COR-L47 (cell line): ENCODE data around the gene RINL.
"Not testable (repeated sequence)": the region's sequence is repeated elsewhere in the genome, so short reads cannot be mapped to it uniquely, and the experiment has no call there.

Experiments
- DNase-seq: peaks from one replicate; lab custom pipeline; 2025; lab: John Stamatoyannopoulos, UW

RINL gene

GRCh38 chr19:38905620-38906019 lies 27.5 kb upstream of the RINL start:
- DNase-seq = no peak

GRCh38 chr19:38904581-38905539 lies 26.8 kb upstream of the RINL start:
- no peak for DNase-seq

DNA sequence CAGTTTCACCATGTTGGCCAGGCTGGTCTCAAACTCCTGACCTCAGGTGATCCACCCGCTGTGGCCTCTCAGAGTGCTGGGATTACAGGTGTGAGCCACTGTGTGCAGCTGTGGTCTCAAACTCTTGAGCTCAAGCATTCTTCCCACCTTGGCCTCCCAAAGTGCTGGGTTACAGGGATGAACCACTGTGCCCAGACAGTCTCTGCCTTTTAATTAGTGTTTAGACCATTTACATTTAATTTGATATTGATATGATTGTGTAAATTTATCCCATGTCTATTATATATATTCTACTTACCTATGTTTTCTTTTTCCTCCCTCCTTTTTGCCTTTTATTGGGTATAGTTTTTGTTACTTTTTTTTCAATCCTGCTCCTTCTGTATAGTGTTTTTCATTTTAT lies 23.6 kb upstream of the RINL start:
- DNase-seq = no peak

DNA sequence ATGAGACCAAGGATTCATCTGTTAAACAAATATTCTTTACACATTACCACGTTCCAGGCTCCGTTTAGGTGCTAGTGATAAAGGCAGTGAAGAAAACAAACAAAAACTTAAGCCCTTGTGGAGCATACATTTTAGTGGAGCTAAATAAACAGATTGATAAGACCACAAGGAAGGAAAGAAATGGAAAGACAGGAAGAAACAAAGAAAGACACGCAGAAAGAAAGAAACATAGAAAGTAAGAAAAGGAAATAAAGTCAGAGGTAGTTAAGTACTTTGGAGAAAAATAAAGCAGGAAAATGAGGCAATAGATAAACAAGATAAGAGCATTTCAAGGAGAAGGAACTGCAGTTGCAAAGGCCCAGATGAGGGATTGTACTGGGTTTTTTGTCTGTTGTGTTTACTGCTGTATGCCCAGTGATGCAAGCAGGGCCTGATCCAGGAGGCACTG lies 22.7 kb upstream of the RINL start:
- DNase-seq = no peak

DNA sequence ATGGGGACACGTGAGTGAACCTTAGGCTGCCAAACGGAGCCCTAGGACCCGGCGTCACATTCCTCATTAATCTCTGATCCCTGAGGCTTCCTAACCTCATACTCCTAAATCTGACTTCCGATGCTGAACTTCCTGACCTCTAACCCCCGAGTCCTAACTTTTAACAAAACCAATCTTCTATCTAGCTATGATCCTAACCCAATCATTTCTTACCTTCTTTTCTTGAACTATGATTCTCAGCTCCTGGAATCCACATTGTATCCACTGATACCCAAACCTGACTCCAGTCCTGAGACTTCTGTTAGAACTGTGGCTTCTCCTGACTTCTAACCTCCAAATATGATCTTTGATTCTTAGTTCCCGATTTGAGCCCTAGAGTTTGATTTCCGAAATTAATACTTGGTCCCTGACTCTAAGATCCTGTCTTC lies 22.1 kb upstream of the RINL start:
- DNase-seq = no peak

GRCh38 chr19:38899447-38900201 lies 21.5 kb upstream of the RINL start, which contains the start of the genes NFKBIB and SIRT2:
TSS of gene NFKBIB (plus strand) at chr19:38899969. CDS start at chr19:38900033, 64 bp downstream.
TSS of gene SIRT2 (minus strand) at chr19:38899618. CDS start at chr19:38899521, 97 bp downstream.
- DNase-seq = peak; percentile 100

DNA sequence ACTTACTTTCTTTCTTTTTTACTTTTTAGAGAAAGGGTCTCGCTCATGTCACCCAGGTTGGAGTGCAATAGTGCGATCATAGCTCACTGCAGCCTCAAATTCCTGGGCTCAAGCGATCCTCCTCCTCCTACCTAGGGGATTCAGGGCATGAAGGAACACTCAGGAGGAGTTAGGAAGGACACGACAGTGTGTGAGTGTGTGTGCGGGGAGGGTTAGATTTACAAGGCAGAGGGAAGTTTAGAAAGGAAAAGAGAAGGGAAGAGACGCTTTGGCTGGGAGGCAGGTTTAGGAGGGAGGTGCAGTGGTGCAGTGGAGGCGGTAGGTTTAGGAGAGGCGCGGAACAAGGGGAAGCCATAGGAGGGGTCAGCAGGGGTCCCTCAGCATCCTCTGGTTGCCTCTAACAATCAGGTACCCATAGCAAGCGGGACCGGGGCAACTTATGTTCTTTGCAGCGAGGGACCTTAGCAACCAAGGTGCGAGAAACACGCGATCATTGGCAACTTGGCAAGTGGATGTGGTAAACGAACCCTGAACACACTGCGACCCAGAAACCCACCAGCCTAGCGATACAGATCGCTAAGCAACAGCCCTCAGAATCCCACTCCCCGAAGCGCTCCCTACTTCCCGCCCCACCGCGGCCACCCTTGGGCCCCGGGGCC lies 20.8 kb upstream of the RINL start:
- no peak for DNase-seq

DNA sequence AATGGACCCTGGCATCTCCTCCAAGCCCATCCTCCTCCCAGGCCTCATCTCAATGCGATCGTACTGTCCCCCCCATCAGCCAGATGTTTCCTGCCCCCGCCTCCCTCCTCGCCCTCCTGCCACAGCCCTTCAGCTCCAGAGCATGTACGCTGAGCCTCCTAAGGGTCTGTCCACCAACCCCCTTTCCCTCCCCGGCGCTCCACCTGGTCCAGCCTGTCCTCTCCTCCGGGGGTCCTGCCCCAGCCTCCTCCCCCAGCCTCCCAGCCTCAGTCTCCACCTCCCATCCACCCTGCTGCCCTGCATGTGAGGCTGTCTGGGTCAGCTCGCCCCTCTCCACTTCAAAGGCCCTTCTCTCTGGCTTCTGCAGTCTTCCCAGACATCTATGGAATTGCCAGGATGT lies 16.9 kb upstream of the RINL start:
- DNase-seq = no peak

DNA sequence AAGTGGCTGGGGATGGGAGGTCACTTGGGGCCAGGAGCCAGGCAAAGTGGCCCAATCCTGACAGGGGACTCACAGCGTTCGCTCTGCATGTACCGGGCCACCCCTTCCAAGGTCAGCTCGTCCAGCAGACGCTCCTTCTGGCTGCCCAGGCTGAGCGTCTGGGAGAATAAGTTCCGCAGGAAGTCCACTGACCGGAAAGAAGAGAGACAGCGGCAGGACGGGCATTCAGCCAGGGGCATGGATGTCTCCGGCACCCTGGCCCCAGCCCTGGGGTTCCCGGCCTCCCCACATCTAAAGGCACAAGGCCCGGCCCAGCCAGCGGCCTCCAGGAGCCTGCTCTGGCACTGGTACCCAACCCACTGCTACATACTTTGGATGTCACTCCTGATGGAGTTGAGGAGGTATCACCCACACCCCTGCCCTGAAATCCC lies 15.3 kb upstream of the RINL start:
- DNase-seq = no peak

GRCh38 chr19:38892841-38893240 lies 14.8 kb upstream of the RINL start:
- DNase-seq = no peak

- no peak for DNase-seq
Observed at GRCh38 chr19:38891771-38892170, 13.7 kb upstream of the RINL start.

- no peak for DNase-seq
Observed at GRCh38 chr19:38890686-38891085, 12.6 kb upstream of the RINL start.

DNA sequence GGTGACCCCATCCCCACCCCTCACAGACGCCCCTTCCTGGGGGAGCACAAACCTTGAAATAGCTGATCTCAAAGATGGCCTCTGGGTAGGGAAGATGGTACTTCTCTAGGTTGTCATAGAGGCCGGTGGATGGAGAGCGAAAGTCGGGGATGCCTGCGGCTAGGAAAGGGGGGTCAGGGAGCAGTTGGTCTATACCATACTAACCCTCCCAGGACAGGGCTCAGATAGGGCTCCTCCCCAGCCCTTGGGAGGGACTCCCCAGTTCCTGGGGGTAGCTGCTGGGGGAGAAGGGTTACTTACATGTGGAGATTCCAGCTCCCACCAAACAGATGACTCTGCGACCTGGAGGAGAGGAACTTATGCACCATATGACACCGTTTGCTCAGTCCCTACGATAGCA lies 11.7 kb upstream of the RINL start:
- DNase-seq = no peak

DNA sequence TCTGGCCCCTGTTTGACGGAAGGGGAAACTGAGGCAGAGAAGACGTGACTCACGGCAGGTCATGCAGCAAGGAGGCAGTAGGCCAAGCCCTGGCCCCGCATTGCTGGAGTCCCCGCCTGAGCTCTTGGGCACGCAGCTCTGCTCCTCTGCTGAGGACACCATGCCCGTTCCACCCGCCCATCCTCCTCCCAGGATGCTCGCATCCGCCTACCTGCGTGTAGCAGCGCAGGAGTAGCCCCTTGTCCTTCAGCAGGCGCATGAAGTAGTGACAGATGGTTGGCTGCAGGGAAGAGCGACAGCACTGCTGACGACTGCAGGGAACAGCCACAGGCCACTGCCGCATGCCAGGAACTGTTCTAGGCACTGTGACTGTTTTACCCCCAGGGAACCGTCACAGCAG lies 10.8 kb upstream of the RINL start:
- no peak for DNase-seq

- DNase-seq = not testable (repeated sequence)
Observed at GRCh38 chr19:38884691-38885090, 6.6 kb upstream of the RINL start.

DNA sequence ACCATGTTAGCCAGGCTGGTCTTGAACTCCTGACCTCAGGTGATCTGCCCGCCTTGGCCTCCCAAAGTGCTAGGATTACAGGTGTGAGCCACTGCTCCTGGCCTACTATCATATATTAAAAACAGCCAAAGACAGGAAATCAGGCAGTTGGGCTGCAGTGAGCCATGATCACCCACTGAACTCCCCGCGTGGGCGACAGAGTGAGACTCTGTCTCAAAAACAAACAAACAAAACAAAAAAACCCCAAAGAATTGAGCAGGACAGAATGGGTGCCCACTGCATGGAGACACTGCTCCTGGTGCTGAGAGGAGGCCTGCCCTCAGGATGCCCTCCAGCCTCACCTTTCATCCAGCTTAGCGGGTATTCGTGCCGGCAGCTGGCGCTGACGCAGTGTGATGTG lies 5.2 kb upstream of the RINL start:
- DNase-seq = no peak

DNA sequence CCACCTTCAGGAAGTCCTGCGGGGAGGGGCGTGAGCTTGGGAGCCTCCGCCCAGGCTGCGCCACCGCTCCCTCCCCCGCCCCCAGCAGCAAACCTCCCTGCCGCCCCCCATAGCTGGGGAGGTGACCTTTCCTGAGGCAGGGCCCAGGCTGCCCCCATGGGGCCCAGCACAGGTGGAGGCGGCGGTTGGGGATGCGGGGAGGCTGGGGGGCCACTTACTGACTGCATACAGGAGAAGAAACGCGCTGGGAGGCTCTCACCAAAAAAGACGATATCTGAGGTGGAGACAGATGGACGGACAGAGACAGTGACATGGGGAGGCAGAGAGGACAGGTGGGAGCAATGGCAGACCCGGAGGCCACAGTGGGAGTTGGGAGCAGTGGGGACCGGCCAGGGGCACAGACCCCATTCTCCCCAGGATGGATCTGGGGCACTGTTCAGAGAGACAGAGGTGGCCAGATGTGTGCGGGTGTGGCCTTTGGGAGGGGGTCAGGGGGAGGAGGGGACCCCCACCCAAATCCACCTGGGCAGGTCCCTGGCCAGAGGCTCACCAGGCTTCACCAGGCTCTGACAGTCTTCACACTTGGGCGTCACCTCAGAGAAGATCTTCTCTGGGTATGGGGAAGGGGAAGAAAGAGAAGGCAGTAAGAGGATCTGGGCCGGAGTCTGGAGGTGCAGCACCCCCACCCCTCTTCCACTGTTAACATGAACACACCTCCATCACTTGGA lies 3.0 kb upstream of the RINL start:
- DNase-seq = no peak

GRCh38 chr19:38880076-38880881 lies 2.2 kb upstream of the RINL start:
- DNase-seq = no peak

- no peak for DNase-seq
Observed at GRCh38 chr19:38879400-38879751, 1.3 kb upstream of the RINL start.

GRCh38 chr19:38878575-38879399 lies 712 bp upstream of the RINL start:
- no peak for DNase-seq
